Calu3 (cell line): ENCODE measurements around the gene UBAP1L. TPM values are rescaled to one million over a fixed set of nuclear protein-coding genes. Genes with fewer than 3 reads are reported as not detected.

Experiments used
- BruUV-seq: library from RNA; stranded (reverse); fragments of 400-500 nt; replicated peaks from 2 replicates; lab custom pipeline; 2021; lab: Mats Ljungman, UMichigan
- CTCF ChIA-PET: fragments of 300-600 bp; sonication (Branson Sonifier 250); formaldehyde crosslinking; loops from one replicate; lab custom pipeline; 2022; ENCODE audit warnings: antibody characterized with exemption; lab: Charles Lee
- DNase-seq: peaks from one replicate; pipeline ENCODE4 v3.0.0; 2022
- H3K27ac Mint-ChIP-seq: one replicate; pipeline ENCODE4 v1.8.0; 2022; ENCODE audit warnings: mixed read lengths; ENCODE audit not compliant: unreplicated experiment
- H3K27me3 Mint-ChIP-seq: one replicate; pipeline ENCODE4 v1.8.0; 2022; ENCODE audit warnings: mixed read lengths; ENCODE audit not compliant: unreplicated experiment
- H3K36me3 Mint-ChIP-seq: one replicate; pipeline ENCODE4 v1.8.0; 2022; ENCODE audit warnings: mild to moderate bottlenecking, moderate library complexity, mixed read lengths; ENCODE audit not compliant: insufficient read depth, unreplicated experiment
- H3K4me1 Mint-ChIP-seq: one replicate; pipeline ENCODE4 v1.8.0; 2022; ENCODE audit warnings: mild to moderate bottlenecking, low read depth, mixed read lengths; ENCODE audit not compliant: unreplicated experiment
- H3K4me3 Mint-ChIP-seq: one replicate; pipeline ENCODE4 v1.8.0; 2022; ENCODE audit warnings: mild to moderate bottlenecking, low read depth, moderate library complexity, mixed read lengths; ENCODE audit not compliant: unreplicated experiment
- H3K9me3 Mint-ChIP-seq: one replicate; pipeline ENCODE4 v1.8.0; 2022; ENCODE audit warnings: low read depth, mixed read lengths; ENCODE audit not compliant: unreplicated experiment
- CTCF ChIP-seq: fragments of 200-600 bp; IDR thresholded peaks from one replicate; pipeline ENCODE4 v1.8.0; 2022; ENCODE audit warnings: antibody characterized with exemption; ENCODE audit not compliant: unreplicated experiment
- intact Hi-C: fragments of 100-400 bp; cut with micrococcal nuclease; formaldehyde crosslinking; loops from one replicate; pipeline ENCODE4 v1.10.0; 2022; ENCODE audit not compliant: unreplicated experiment
- total RNA-seq: library from RNA; stranded (reverse); gene quantifications from 2 replicates; pipeline ENCODE4 v1.2.3, GENCODE V29; 2022

Gene UBAP1L
- total RNA-seq, 1 experiment from 2014 or later = 5.2 TPM

GRCh38 chr15:65134538-65134937, 19.5 kb upstream of the UBAP1L start:
- no peak for DNase-seq
- Mint-ChIP-seq H3K9me3 (peaks cover 3% of the 10 kb centered on the region), H3K4me1 (peaks cover 13% of the 10 kb centered on the region), H3K27me3 (no peaks in the 10 kb centered on the region), H3K36me3 (peaks cover 22% of the 10 kb centered on the region), H3K27ac (peak overlapping the region; percentile 97), H3K4me3 (peak overlapping the region; percentile 88)
- CTCF ChIA-PET = interaction anchor here (0.8 to 1.3 kb wide), 2 partner anchors 33 to 146 kb away, joined by 4 to 6 read pairs; no protein-coding TSS in a partner anchor
- intact Hi-C loops = no loop called here
- no TSS peak for BruUV-seq
- no peak for TF ChIP-seq CTCF

GRCh38 chr15:65133548-65134200, 18.7 kb upstream of the UBAP1L start, which contains the start of gene PDCD7:
Gene PDCD7 (minus strand): TSS chr15:65133808. CDS start chr15:65133781, 27 bp downstream.
- BruUV-seq = TSS peak; percentile 94

GRCh38 chr15:65132878-65133547, 18.0 kb upstream of the UBAP1L start:
- peaks cover 34% of the 10 kb centered on the region for H3K36me3 Mint-ChIP-seq
- peaks cover 13% of the 10 kb centered on the region for H3K4me1 Mint-ChIP-seq
- H3K9me3 Mint-ChIP-seq = peaks cover 3% of the 10 kb centered on the region
- H3K27me3 Mint-ChIP-seq = no peaks in the 10 kb centered on the region
- no peak for TF ChIP-seq CTCF
- intact Hi-C loops = no loop called here
- peak; percentile 60 for DNase-seq
- no TSS peak for BruUV-seq
- H3K27ac Mint-ChIP-seq = peak overlapping the region; percentile 78
- CTCF ChIA-PET = no interaction called here
- H3K4me3 Mint-ChIP-seq = peak overlapping the region; percentile 88

More at GRCh38 chr15:65133548-65134200, 18.7 kb upstream of the UBAP1L start, which contains the start of gene PDCD7:
- H3K4me3 Mint-ChIP-seq = peak within 1 kb of the TSS; percentile 88
- no peaks in the 10 kb centered on the region for H3K27me3 Mint-ChIP-seq
- H3K4me1 Mint-ChIP-seq = peaks cover 13% of the 10 kb centered on the region
- CTCF ChIA-PET = interaction anchor here (0.6 to 1.3 kb wide), 3 partner anchors 32 to 153 kb away, joined by 4 to 6 read pairs (median 5); partner anchors contain the start of gene PARP16
- intact Hi-C loops = no loop called here
- peak within 1 kb of the TSS; percentile 97 for H3K27ac Mint-ChIP-seq
- peaks cover 28% of the 10 kb centered on the region for H3K36me3 Mint-ChIP-seq
- DNase-seq = peak; percentile 82
- peaks cover 3% of the 10 kb centered on the region for H3K9me3 Mint-ChIP-seq
- TF ChIP-seq CTCF = no peak

- Mint-ChIP-seq H3K4me3 (no peak overlapping the region), H3K27me3 (no peaks in the 10 kb centered on the region), H3K4me1 (peaks cover 13% of the 10 kb centered on the region), H3K36me3 (peaks cover 43% of the 10 kb centered on the region), H3K9me3 (no peaks in the 10 kb centered on the region), H3K27ac (no peak overlapping the region)
- TF ChIP-seq CTCF = no peak
- no TSS peak for BruUV-seq
- CTCF ChIA-PET = no interaction called here
- intact Hi-C loops = no loop called here
- no peak for DNase-seq
Measured at GRCh38 chr15:65130941-65131340, 15.9 kb upstream of the UBAP1L start.
